HG03439 (cell line): ENCODE results near the gene RHOV.

Experiments
- ATAC-seq: cut with Tn5 transposase; IDR thresholded peaks from one replicate; pipeline ENCODE4 v1.9.1; 2021; ENCODE audit warnings: mild to moderate bottlenecking, moderate library complexity; ENCODE audit not compliant: unreplicated experiment

Gene RHOV

GRCh38 chr15:40904552-40905201, 30.6 kb upstream of the RHOV start:
- ATAC-seq, result no peak

GRCh38 chr15:40902605-40903561, 28.8 kb upstream of the RHOV start:
- ATAC-seq, result no peak

GRCh38 chr15:40901053-40901443, 27.0 kb upstream of the RHOV start:
- ATAC-seq, result no peak

GRCh38 chr15:40900256-40901052, 26.4 kb upstream of the RHOV start:
- ATAC-seq, result no peak

- no peak for ATAC-seq
Observed at GRCh38 chr15:40899536-40900207, 25.6 kb upstream of the RHOV start.

GRCh38 chr15:40894681-40895448, 20.8 kb upstream of the RHOV start:
- no peak for ATAC-seq

GRCh38 chr15:40893733-40894680, 20.0 kb upstream of the RHOV start, which contains the start of gene VPS18:
Gene VPS18 (plus strand): TSS chr15:40894450. CDS start chr15:40894769, 319 bp downstream.
- ATAC-seq, result peak; percentile 85

- ATAC-seq, result no peak
Observed at GRCh38 chr15:40893019-40893670, 19.1 kb upstream of the RHOV start.

GRCh38 chr15:40892447-40893012, 18.5 kb upstream of the RHOV start:
- ATAC-seq, result no peak

- ATAC-seq, result no peak
Observed at GRCh38 chr15:40891810-40892446, 17.9 kb upstream of the RHOV start.

GRCh38 chr15:40891138-40891537, 17.1 kb upstream of the RHOV start:
- ATAC-seq, result no peak

- ATAC-seq, result no peak
Observed at GRCh38 chr15:40889112-40889511, 15.1 kb upstream of the RHOV start.

- no peak for ATAC-seq
Observed at GRCh38 chr15:40886586-40886985, 12.6 kb upstream of the RHOV start.

- no peak for ATAC-seq
Observed at GRCh38 chr15:40881351-40881750, 7.3 kb upstream of the RHOV start.

- ATAC-seq, result no peak
Observed at GRCh38 chr15:40879609-40880008, 5.6 kb upstream of the RHOV start.

- peak; percentile 60 for ATAC-seq
Observed at GRCh38 chr15:40878785-40879184, 4.8 kb upstream of the RHOV start.

- no peak for ATAC-seq
Observed at GRCh38 chr15:40877694-40878093, 3.7 kb upstream of the RHOV start.
